Epithelial cell of alveolus of lung (primary cell): ENCODE data around the gene GRB10. TPM values are rescaled to one million over a fixed set of nuclear protein-coding genes. Genes with fewer than 3 reads are reported as not detected.

ENCODE experiments used
- total RNA-seq: library from RNA; depleted of rRNA; stranded (reverse); fragments of >200 nt; gene quantifications from 2 replicates; pipeline ENCODE4 v1.2.1, GENCODE V29; 2015

The GRB10 gene
- 36.7 and 39.9 TPM in 2 replicates for total RNA-seq

DNA sequence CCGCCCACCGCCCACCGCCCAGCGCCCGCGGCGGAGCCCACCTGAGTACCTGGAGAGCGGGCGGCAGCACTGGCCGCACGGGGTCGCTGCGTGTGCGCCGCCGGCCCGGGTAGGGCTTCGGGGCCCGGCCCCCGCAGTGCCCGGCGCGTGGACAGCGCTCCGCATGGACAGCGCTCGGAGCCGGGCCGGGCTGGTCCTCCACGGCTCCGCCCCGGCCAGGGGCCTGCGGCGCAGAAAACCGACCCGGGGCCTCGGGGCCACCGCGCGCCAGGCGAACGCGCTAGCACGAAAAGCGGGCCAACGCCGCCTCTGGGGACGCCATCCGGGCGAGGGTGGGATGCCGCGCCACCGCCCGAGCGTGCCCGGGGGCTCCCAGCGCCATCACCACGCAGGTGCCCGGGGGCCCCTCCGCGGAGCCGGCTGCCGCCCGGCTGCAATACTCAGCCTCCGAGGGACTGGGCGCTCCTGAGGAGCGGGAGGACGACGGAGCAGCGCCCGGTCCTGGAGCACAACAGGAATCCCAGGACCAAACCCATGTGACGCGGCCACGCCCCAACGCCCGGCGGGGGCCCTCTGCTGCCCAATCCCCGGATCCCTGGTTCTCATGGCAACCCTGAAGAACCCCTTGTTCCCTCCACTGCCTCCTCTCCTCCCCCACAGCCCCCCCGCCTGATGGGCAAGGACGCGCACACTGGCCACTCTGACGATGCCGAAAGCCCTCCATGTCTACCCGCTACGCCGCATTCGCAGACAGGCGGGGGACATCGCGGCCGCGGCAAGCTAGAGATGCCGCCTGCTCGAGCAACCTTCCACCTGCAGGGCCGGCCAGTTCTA lies at the start of gene GRB10:
TSS of gene GRB10 (minus strand) at position 522 of the 834 bp plus-strand sequence. CDS start 50,574 bp downstream, outside the sequence.

DNA sequence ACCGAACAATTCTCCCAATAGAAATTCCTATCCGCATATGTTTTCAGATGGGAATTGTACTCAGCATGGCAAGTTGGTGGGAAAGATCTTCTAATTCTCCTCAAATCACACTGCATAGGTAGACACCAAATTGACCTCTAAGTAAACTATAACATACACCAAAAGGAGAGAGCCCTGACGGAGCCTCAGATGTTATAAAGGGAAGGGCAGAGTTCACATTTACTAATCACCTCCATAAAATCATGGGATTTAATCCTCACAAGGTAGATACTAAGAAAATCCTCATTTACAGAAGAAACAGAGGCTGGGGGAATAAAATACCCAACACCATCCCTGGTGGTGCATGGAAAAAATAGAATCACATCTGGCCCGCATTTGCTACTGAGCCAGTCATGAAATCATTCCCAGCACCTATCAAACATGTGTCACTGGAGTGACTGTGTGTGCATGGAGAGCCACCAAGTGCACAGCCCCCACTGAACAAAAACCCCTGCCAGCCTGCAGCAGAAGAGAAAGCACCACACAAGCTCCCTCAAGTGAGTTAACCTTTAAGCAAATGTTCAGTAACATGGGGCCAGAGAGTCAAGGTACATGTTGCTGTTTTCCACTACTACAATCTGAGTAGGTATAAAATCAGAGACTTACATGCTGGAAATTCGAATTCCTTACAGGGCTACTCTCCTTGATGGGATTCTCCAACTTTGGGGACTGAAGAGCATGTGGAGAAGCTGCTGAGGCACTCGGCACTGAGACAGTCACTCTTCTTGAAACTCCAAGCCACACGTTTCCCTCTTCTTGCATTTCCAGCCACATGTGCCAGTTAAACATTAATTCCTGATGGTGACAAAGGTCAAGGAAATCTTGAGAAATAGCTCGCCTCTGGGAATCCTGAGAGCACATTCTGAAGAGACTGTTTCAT lies 217.8 kb downstream of the GRB10 start, which contains the start of gene DDC:
TSS of gene DDC (minus strand) at position 766 of the 919 bp plus-strand sequence. CDS start 21,320 bp downstream, outside the sequence.

Other genes with a start within 250 kb of the GRB10 start
- 0.24 TPM in 1 of 2 replicates, not detected in the other for gene DDC, start 217.5 kb downstream of the GRB10 start, total RNA-seq